ENCODE measurements around the gene MVD. TPM values are rescaled to one million over a fixed set of nuclear protein-coding genes. Genes with fewer than 3 reads are reported as not detected.

Gene MVD
- total and polyA plus RNA-seq, 8 donors, result 7.1 to 302 (median 45.9) TPM

GRCh38 chr16:88645941-88646340 lies 16.9 kb downstream of the MVD start:
- H3K4me1 ChIP-seq, result peaks cover 15 to 33% (median 22%) of the 10 kb centered on the region in 4 donors
- intact Hi-C loops (cut with DNase I; ENCODE audit: low total_unique reads), result no loop called here
- peaks cover 0 to 51% (median 34%) of the 10 kb centered on the region in 4 donors for H3K36me3 ChIP-seq
- TF ChIP-seq POLR2AphosphoS5 (IDR thresholded peaks at IDR 0.05) (no peak), POLR2A (IDR thresholded peaks at IDR 0.05) (no peak), EP300 (IDR thresholded peaks at IDR 0.05) (no peak), CTCF (IDR thresholded peaks at IDR 0.05) (no peak)
- H3K27ac ChIP-seq, result no peak overlapping the region
- no peak for DNase-seq
- H3K4me3 ChIP-seq, result no peak overlapping the region
- H3K9me3 ChIP-seq, result no peaks in the 10 kb centered on the region
- WGBS, 5 donors, result 87 to 92% (median 90%) methylated on average over 16 to 23 of the region's 23 CpGs
- H3K27me3 ChIP-seq, result peaks cover 0 to 4% (median 0%) of the 10 kb centered on the region in 3 donors

DNA sequence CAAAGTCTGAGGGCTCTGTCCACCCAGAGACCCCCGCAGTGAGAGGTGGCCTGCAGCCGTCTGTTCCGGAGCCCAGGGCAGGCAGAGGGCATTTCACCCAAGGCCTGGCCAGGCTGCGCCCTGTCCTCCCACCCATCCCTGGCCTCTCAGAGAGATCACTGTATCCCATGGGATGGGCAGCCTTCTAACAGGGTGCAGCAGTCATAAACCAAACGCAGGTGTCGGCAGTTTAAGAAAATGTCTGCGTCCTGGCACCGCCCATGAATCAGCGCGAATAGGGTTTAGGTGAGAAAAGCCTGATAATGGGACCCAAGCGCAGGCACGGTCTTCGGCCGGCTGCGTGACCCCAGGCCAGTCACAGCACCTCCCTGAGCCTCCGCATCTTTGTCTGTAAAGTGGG lies 17.4 kb downstream of the MVD start:
- Histone ChIP-seq H3K36me3 (peaks cover 0 to 51% (median 34%) of the 10 kb centered on the region in 4 donors), H3K9me3 (no peaks in the 10 kb centered on the region), H3K27ac (no peak overlapping the region), H3K4me3 (no peak overlapping the region), H3K4me1 (peaks cover 12 to 33% (median 18%) of the 10 kb centered on the region in 4 donors), H3K27me3 (peaks cover 0 to 9% (median under 1%) of the 10 kb centered on the region in 3 donors)
- intact Hi-C loops (cut with DNase I; ENCODE audit: low total_unique reads), result no loop called here
- 91 to 95% (median 94%) methylated on average over 15 to 16 of the region's 16 CpGs for WGBS, 5 donors
- TF ChIP-seq EP300 (IDR thresholded peaks at IDR 0.05) (no peak), POLR2AphosphoS5 (IDR thresholded peaks at IDR 0.05) (no peak), CTCF (IDR thresholded peaks at IDR 0.05) (no peak), POLR2A (IDR thresholded peaks at IDR 0.05) (no peak)
- no peak for DNase-seq

DNA sequence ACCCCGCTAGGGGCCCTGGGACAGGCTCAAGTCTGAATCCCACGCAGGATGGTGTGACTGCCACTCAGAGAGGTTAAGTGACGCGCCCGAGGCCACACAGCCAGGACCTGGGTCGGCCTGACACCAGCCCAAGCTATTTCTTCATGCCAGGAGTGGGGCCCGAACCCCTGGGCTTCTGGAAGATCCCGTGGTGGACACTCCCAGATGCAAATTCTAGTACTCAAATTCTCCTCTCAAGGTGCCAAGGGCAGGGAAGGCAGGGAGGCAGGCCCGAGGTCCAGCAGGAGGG lies 19.3 kb downstream of the MVD start:
- H3K36me3 ChIP-seq, result peaks cover 0 to 45% (median 34%) of the 10 kb centered on the region in 4 donors

DNA sequence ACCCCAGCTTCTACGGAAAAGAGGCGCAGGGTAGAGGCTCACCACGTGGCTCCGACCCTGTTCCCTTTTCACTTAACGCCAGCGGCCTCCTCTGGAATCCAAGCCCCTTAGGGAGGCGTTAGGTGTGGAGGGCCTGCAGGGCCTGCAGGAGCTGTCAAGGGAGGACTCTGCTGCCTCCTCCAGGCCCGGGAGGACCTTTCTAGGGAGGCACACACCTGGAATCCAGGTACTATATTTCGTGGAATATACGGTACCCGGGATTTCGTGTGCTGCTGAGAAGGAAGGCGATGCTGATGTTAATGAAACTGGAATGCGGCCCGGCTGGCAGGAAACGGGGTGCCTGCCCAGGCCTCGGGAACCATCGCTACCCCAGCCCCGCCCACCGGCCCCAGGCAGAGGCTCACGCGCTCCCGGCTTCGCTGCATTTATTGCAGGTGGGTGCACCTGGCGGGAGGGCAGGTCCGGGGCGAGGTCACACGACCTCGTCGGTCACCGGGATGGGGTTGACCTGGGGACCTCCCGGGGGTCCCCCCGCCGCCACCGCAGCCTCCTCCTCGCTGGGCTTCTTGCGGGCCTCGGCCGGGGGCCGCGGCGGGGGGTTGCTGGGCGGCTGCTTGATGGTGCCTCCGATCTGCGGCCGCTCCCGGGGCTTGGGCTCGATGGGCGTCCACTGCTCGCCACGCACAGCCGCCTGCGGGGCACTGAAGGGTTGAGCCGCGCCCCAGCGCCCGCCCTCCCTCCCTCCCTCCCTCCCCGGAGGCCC lies 19.8 kb downstream of the MVD start:
- peaks cover 14 to 29% (median 22%) of the 10 kb centered on the region in 4 donors for H3K4me1 ChIP-seq
- H3K9me3 ChIP-seq, result no peaks in the 10 kb centered on the region
- H3K27ac ChIP-seq, result no peak overlapping the region
- TF ChIP-seq POLR2A (IDR thresholded peaks at IDR 0.05), result no peak
- TF ChIP-seq CTCF (IDR thresholded peaks at IDR 0.05), result no peak
- TF ChIP-seq POLR2AphosphoS5 (IDR thresholded peaks at IDR 0.05), result no peak
- no peak for TF ChIP-seq EP300 (IDR thresholded peaks at IDR 0.05)
- H3K4me3 ChIP-seq, result no peak overlapping the region
- WGBS, 5 donors, result 87 to 91% (median 90%) methylated on average over 24 to 58 of the region's 58 CpGs
- intact Hi-C loops (cut with DNase I; ENCODE audit: low total_unique reads), result no loop called here
- no peak for DNase-seq
- H3K27me3 ChIP-seq, result peaks cover 13 to 33% (median 24%) of the 10 kb centered on the region in 3 donors
- H3K36me3 ChIP-seq, result peaks cover 0 to 45% (median 34%) of the 10 kb centered on the region in 4 donors

More for the DNA sequence above, 19.3 kb downstream of the MVD start:
- Histone ChIP-seq H3K27ac (no peak overlapping the region), H3K27me3 (peaks cover 11 to 28% (median 19%) of the 10 kb centered on the region in 3 donors), H3K9me3 (no peaks in the 10 kb centered on the region), H3K4me3 (no peak overlapping the region), H3K4me1 (peaks cover 14 to 29% (median 20%) of the 10 kb centered on the region in 4 donors)
- WGBS, 5 donors, result 86 to 95% (median 92%) methylated on average over 4 to 9 of the region's 9 CpGs
- intact Hi-C loops (cut with DNase I; ENCODE audit: low total_unique reads), result no loop called here
- TF ChIP-seq POLR2A (IDR thresholded peaks at IDR 0.05) (no peak), POLR2AphosphoS5 (IDR thresholded peaks at IDR 0.05) (no peak), CTCF (IDR thresholded peaks at IDR 0.05) (no peak), EP300 (IDR thresholded peaks at IDR 0.05) (no peak)
- no peak for DNase-seq

All from stomach (tissue), 9 donors.